CD4-positive, alpha-beta T cell treated with Interleukin-12 subunit alpha and Interleukin-12 subunit beta, for 1 hour (primary cell): ENCODE data around the gene SERPINB7.
"Not testable (repeated sequence)": the region's sequence is repeated elsewhere in the genome, so short reads cannot be mapped to it uniquely, and the experiment has no call there.

ENCODE experiments used
- DNase-seq: peaks from one replicate; pipeline ENCODE4 v3.0.0-alpha.2; 2020

Gene SERPINB7, protein sequence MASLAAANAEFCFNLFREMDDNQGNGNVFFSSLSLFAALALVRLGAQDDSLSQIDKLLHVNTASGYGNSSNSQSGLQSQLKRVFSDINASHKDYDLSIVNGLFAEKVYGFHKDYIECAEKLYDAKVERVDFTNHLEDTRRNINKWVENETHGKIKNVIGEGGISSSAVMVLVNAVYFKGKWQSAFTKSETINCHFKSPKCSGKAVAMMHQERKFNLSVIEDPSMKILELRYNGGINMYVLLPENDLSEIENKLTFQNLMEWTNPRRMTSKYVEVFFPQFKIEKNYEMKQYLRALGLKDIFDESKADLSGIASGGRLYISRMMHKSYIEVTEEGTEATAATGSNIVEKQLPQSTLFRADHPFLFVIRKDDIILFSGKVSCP

DNA sequence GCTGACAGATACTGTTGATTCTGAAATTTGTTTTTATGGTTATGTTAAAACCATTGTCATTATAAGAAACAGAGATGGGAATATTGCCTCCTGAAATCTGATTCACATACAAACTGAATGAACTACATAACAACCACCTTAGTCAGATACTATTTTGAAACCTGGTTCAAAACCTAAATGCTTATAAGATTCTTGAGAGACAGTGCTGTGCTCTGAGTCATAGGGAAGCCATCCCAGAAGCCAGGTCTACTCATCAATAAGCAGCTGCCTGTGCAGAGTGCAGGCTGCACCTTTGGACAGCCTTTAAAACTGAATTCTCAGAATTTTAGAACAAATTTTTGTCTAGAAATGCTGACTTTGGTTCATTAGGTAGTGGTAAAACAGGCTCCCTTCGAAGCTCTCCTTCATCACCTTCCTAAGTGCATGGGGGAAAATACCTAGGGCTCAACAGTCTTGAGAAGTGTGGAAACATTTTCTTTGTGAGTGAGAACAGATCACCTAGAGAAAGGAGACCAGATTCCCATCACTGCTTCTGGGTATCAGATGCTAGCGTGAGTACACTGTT lies at the start of gene SERPINB7:
Gene SERPINB7, plus strand, starts transcription at position 253 of the 565 bp plus-strand sequence. CDS start 6,955 bp downstream, outside the sequence.
- DNase-seq = no peak

DNA sequence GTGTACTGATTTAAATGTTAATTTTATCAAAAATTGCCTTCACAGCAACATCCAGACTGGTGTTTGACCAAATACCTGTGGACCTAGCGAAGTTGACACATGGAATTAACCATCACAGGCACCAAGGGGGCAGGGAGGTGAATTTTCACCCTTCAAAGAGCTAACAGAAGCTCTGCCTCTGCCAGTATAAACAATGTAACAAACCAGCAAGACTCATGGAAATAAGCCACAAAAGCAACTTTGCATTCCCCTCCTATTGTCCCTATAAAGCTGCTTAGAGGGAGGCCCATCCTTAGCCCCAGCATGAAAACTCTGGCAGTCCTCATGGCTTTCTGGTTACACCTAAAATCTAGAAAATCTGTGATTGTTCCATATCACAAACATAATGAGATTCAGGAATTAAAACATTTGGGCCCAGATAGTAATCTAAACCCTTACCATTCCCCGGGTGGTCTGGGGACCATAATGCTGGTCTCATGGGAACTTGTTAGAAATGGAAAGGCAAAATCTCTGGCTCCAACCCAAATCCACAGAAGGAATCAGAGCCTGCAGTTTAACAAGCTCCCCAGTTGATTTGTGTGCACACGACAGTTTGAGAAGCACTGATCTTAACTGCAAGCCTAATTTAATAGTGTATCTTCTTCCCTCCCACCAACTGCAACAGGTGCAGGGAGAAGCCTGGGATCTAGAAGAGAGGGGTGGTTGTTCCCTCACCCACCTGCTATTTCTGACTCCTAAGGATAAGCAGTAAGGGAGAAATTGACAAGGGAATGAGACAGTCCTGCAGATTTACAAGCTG lies 49.3 kb upstream of the SERPINB7 start:
- DNase-seq = no peak

DNA sequence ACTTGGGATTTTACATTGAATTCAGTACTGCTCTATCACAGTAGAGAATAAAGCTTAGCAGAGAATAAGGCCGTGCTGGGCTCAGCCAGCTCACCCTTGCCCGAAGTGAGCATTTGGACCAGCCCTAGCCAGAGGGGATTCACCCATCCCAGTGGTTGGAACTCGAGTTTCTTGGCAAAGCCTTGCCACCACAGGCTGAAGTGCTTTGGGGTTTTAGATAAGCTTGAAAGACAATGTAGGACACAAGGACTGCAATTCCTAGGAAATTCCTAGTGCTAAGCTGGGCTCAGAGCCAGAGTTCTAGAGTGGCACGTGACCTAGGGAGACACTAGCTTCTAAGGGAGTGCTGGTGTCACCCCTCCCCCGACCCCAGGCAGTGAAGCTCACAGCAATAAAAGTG lies 44.4 kb upstream of the SERPINB7 start:
- no peak for DNase-seq

DNA sequence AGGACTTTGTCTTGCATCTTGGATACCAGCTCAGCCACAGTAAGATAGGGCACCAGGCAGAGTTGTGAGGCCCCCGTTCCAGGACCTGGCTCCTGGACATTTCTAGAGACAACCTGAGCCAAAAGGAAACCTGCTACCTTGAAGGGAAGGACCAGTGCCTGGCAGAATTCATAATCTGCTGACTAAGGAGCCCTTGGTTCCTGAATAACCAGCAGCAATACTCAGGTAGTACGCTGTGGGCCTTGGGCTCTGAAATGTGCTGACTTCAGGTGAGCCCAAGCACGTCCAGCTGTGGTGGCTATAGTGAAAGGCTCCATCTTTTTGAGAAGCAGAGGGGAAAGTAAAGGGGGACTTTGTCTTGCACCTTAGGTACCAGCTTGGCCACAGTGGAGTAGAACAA lies 44.0 kb upstream of the SERPINB7 start:
- DNase-seq = no peak

DNA sequence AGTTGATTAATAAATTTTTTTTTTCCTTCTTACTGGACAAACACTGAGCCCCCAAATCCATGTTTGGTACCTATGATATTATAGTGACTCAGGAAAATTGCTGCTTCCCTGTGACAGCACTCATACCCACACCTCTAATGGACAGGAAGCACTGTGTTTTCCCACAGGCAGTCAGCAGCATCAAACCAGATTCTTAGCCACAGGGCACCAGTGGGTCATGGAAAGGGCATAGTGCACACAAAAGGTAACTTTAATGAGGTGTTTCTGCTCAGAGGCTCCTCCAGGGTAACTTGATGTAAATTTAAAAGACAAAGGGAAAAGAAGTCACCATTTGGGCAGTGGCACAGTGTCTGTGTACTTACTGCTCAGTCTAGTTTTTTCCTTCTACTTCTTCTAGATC lies 38.3 kb upstream of the SERPINB7 start:
- no peak for DNase-seq

DNA sequence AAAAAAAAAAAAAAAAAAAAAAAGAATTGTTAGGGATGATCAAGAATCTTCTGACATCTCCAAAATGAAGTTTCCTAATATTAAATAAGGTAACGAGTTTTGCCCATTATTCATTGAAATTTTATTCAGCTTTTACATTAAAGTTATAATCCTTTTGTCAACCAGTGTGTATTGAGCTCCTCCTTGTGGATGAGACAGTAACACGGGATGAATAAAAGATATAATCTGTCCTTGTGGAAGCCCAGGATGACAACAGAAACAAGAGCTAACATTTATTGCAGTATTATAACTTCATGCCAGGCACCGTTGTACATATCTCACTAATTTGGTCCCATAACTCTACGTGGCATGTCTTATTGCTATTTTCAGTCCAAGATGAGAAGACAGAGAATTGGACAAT lies 33.4 kb upstream of the SERPINB7 start:
- no peak for DNase-seq

DNA sequence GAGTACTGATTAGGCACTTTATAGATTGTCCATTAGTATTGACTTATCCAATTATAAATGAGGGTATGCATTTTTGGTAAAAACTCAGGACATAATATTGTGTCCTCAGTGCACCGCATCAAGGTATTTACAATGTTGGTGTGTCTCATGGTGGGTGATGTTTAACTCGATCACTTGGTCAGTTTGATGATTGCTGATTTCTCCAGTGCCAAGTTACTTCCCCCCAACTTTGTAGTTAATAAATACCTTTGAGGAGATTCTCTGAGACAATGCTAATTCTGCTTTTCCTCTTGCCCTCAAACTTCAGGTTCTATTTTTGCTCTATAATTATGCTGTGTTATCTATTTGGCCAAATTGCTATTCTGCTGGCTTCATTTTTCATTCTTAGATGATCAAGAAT lies 28.2 kb upstream of the SERPINB7 start:
- no peak for DNase-seq

DNA sequence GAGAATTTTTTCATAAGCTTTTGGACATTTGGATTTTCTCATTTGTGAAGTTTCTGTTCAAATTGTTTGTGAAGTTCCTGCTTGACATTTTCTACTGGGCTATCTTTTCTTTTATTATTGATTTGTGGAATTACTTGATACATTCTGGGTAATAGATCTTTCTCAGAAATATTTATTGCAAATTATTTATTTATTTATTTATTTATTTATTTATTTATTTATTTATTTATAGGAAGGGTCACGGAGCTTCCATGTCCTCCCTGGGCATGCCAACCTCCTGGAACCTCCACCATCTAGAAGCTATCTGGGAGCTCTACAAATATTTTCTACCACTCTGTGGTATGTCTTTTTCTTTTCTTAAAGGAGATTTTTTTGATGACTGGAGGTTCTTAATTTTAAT lies 25.7 kb upstream of the SERPINB7 start:
- DNase-seq = no peak

DNA sequence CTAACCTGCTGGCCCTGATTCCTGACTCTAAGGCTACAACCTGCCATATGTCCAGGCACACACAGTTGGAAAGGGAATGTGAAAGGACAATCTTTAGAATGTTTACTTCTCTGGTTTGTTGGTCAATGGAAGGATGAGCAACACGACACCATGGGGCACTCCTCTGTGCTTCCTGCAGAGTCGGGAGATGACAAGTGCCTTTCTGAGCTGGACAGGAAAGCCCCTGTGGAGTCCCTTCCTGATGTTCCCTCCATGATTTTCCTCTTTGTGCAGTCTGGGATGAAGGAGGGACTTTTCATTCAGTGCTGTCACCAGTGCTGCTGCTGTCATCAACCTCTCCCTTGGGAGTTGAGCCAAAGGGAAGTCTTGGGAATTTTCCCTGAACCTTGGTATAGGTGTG lies 22.6 kb upstream of the SERPINB7 start:
- DNase-seq = no peak

DNA sequence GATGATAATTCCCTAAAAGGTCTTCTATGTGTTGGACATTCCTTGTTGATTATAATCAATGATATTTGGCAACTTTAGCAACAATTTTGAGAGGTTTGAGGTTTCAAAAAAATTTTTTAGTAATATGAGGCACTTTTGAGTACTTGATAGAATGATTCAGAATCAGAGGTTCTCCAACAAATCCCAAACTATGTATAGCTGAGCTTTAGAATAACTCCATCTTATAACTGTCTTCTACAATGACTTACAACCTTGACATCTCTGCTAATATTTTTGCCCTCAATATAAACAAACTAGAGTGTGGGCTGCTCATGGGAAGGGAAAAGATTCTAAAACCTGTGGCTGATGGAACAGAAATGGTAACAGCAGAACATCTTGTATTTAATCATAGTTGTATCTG lies 21.5 kb upstream of the SERPINB7 start:
- no peak for DNase-seq

DNA sequence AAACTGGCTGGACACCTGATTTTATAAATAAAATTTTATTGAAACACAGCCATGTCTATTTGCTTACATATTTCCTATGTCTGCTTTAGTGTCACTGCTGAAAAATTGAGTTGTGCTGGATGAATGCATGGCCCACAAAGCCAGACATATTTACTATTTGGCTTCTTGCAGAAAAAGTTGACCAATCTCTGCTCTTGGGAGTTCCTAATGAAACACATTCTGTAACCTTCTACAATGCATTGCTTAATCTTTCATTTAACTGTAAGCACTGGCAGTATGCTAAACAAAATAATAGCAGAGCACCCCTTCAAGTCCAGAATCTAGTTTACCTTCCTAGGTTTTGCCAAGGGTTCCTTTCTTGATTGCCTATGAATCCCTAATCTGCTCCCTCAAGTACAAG lies 17.7 kb upstream of the SERPINB7 start:
- DNase-seq = no peak

DNA sequence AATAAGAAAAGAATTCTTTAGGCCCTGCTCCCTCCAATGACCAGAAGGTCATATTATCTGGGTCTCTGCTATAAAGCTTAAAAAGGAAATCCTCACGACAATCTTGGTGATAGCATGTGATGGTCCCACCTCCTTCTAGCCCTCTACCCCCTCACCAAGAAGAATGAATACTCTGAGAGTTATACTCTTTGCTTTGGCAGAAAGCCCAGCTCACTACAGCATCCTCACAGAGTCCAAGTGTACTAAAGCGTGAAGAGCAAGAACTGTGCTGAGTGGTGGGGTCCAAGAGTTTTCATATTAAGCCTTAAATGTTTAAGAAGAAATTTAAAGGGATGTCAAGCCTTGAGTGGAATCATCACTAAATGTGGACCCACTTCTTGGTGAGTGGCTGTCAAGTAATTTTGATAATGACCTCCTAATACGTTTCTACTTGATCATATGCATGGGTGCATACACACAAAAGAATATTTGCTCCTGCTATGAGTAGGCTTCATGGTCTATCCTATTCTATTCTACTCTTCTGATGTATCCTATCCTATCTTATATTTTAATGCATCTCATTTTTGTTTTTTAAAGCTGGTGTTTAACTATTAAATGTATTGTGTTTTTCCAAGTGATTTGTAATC lies 16.5 kb upstream of the SERPINB7 start:
- DNase-seq = no peak

DNA sequence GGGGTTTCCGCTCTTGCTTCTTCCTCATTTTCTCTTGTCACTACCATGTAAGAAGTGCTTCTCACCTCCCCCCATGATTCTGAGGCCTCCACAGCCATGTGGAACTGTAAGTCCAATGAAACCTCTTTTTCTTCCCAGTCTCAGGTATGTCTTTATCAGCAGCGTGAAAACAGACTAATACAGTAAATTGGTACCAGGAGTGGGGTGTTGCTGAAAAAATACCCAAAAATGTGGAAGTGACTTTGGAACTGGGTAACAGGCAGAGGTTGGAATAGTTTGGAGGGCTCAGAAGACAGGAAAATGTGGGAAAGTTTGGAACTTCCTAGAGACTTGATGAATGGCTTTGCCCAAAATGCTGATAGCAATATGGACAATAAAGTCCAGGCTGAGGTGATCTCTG lies 15.4 kb upstream of the SERPINB7 start:
- not testable (repeated sequence) for DNase-seq

DNA sequence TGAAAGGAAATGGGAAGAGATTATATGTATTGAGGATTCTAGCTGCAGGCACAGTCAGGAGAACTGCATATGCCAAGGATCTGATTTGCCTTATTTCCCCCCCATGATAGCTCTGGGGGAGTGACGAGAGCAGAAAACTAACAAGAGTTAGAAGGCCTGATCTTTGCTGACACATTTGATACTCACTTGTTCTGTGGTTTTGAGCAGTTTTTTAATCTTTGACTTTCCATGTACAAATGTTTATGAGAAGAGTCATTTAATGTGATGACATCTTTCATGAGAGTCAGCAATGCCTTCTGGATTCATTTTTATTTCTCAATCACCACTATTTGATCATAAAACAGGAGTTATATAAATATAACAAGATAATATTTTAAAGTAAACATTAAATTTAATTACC lies 12.7 kb upstream of the SERPINB7 start:
- DNase-seq = no peak

DNA sequence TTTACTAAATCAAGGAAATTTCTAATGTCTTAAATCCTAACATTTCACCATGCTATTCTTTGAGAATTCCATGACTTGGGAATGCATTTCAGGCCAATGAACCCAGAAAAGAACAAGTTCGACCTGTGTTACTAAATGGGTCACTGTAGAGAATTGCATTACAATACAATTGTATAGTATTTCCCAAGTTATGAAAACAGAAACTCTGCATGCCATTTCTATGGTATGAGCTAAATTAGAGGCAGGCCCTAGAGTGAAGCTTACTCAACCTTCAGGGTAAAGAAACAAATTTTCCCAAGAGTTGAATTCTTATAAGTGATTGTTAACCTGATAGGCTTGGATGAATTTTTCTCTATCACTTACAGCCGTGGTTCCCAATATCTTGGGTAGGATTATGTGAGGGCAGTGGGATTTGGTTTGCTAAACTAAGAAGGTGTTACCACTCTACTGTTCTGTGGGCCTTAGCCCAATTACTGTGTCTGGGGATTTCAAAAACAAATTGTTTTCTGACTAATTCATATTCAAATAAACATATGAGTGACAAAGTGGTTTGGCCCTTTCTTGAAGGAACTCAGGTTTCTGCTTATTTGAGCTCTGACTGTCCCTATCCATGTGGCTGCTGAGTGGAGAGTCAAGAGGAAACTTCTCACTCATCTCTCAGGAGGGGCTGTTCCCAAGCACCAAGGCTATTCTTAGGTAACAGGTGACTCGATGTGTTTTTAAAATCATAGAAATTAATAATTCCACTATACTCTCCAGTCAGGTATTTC lies 11.2 kb upstream of the SERPINB7 start:
- no peak for DNase-seq

DNA sequence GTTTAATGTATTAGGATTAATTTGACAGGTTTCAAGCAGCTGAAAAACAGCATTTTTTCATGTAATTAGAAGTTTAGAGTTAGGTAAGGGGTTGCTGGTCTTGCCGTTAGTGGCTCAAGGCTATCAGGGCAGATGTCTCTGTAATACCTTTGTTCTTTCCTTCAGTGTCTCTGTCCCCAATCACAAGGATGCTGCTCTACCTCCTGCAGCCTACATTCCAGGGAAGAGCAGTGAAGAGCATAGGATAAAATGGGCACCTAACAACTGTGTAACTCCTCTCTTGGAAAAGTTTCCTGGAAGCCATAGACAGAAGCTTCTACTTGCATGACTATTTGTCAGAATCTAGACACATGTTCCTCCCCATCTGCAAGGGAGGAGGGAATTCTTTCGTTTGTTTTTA lies 9.4 kb upstream of the SERPINB7 start:
- no peak for DNase-seq

DNA sequence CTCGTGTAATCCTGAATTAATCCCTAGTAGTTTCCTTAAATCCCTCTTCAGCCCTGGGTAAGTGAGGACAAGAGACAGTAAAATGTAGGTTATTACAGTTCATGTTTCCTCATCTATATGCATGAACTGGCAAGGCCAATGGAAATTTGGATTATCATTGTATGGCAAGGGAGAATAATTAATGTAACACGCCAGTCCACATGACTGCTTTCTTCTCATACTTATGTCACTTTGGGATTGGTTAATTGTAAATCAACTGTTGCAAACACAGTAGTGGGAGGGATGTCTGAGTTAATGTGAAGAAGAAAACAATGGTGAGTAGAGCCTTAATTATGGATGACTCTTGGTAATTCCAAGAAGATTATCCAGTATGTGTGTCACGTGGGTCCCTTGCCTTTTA lies 1.7 kb upstream of the SERPINB7 start:
- DNase-seq = no peak

DNA sequence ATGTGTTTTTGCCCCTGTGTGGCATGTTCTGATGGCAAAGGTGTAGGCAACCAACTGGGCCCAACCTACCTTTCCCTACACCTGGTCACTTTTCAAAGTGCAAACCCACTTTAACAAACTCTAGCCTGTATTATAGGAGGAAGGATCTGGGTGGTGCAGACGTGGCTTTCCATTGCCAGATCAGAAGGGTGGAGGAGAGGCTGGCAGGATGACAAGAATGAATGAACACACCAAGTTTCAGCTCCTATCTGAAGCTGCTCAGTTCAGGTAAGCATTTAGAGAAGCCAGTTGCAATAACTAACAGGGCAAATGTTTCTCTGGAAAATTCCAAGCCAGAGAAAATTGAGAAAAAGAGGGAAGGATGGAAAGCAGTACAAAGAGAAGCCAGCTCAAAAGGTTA lies 707 bp upstream of the SERPINB7 start:
- no peak for DNase-seq

DNA sequence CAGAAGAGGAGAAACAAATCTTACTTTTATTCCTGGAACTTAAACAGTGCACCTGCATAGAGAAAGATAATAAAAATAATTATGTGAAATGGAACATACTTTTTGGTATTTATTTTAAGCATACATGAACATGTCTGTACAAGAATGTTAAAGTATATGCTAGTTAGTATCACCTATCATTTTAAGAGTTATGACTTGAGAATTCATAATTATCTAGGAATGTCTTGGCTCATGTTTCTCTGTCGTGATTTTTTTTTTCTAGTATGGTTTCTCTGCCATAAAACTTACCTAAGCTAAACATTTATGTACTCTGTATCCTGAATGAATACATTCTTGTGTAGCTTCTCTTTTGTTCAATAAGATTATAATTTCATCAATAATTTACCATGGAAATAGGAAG lies 4.2 kb downstream of the SERPINB7 start:
- DNase-seq = no peak

DNA sequence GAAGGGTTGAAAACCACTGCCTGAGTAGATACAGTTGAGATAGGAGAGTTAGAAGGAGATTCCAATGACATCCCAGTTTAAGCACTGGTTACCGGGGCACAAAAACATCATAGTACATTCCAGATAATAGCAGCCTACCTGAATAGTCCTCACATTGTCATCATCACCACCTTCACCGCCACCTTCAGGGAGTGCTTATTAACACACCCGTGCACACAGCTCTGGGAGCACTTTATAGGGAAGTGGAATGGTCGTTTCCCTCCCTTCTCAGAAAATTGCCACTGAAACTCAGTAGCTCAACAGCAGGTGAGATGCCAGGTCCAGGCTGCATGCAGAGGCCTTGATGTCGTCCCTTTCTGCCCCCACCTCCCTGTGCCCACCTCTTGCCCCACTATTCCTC lies 8.2 kb downstream of the SERPINB7 start:
- DNase-seq = no peak

DNA sequence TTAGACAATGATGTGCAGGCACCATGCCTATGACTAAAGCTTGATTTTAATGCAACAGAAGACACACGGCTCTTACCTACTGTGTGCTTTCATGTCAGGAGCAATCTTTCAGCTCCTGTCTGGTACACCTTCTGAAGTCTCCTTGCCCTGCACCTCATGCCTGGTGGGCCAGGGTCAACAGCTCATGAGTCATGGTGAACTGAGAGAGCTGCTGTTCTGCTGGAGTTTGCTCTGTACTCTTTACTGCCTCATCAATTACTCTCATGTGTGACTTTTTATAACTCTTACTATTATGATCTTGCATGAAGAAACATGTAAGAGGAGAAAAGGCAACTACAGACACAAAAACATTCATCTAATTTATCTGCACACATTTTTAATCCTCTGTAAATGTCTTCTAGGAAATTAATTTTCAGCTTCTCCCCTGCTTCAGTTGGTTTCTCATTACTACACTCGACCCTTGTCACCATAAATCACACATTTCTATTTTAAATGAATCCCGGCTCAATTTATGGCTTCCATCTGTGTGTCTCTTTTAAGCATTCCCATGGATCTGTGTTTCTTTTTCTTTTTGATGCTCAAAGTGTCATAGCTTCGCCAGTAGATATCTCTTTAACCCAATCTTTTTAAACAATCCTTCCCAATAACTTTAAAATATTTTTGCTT lies 9.7 kb downstream of the SERPINB7 start:
- no peak for DNase-seq

DNA sequence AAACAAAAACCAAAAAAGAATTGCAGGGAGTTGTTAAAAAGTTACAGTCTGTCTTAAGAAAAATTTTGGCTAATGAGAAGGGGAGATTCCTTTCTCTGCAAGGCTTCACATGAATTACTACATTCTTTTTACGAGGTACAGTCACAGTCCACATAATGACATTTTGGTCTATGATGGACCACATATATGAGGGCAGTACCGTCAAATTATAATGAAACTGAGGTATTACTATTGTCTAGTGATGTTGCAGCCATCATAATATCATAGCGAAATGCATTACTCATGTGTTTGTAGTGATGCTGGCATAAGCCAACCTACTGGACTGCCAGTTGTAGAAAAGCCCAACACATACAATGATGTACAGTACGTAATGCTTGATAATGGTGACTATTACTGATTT lies 12.5 kb downstream of the SERPINB7 start:
- no peak for DNase-seq
